Measurements from ENCODE around the gene GPC6.
"Not testable (repeated sequence)": the region's sequence is repeated elsewhere in the genome, so short reads cannot be mapped to it uniquely, and the experiment has no call there.

The GPC6 gene

DNA sequence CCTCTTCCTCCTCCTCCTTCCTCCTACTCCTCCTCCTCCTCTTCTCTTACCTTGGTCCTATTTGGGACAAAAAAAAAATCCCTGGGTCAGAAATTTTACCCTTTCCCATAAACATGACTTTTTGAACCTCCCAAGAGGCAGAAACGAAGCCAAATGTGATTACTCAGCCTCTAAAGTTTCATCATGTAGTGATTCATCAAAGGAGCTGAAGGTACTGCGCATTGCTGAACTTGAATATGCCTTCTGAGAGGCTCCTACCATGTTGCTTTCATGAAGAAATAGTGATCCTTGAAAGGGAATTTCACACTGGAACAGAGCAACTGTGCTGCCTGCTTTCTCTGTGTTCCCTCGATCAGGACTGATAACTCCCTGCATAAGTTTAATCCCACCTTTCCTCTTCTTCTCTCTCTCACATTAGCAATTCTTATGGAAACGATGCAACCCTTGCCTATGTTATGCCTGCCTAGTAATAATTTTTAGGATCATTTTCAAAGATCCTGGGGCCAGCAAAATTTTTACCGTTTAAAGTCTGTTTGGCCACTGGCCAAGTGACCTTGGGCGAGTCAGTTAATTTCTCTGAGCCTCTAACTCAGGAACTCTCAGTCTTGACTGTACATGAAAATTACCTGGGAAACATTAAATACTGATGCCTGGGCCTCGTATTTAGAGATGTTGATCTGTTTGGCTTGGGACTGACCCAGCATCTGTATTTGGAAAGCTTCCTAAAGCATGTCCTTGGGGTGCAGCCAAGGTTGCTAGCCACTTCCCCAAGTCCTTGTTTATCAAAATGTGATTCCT lies 1103.3 kb downstream of the GPC6 start:
- in situ Hi-C loops (cut with MboI; ENCODE audit: low sequenced_read_pairs): no loop called here

DNA sequence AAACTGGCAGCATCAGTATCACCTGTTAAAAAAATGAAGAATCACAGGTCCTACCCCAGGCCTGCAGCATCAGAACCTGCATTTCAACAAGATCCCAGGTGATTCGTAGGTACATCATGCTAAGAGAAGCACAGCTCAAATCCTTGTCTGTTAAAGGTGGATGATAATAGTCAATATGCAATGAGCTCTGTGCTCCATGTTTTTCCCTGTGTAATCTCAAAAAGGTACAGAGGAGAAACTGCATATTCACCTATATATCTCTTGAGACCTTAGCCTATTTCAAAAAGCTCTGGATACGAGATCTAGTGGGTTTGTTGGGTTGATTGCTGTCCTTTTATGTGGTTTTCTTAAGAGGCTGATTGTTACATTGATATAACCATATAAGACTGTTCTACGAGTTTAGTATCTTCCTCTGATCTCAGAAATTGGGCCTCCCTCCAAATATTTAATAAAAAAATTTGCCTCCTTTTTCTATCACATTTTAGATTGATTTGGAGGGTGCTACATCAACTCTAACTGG lies 1104.0 kb downstream of the GPC6 start:
- in situ Hi-C loops (cut with MboI; ENCODE audit: low sequenced_read_pairs): no loop called here

GRCh38 chr13:94331281-94331680 lies 1104.7 kb downstream of the GPC6 start:
- in situ Hi-C loops (cut with MboI; ENCODE audit: low sequenced_read_pairs): no loop called here

- in situ Hi-C loops (cut with MboI; ENCODE audit: low sequenced_read_pairs): no loop called here
Observed at GRCh38 chr13:94332359-94333096, 1105.9 kb downstream of the GPC6 start.

DNA sequence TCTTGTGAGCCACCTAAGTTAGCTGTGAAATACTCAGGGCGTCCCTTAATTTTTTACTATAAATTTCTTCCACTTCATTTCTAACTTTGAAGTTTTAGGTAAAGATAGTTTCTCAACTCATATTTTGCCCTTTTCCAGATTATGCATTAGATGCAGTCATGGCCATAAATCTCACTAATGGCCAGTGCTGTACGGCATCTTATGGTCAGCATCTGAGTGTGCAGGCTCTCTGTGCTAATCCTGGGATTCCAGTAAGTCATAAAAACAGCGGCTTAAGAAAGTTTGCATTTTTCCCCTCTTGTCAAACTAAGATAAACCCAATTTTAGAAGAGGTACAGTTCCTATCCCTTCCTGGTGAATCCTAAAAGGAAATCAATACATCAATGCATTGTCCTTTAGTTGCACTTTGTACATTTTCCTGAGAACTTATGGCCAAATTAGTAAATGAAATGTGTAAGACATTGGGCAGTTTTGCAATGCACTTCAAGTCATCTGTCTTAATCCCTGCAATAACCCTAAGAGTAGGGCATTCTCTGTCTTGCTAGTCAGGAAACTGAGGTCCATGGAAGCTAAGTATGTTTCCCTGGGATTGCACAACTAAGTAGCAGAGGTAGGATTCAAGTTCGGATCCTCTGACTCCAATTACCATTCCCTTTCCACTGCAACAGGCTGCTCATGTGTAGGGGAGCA lies 1106.7 kb downstream of the GPC6 start:
- in situ Hi-C loops (cut with MboI; ENCODE audit: low sequenced_read_pairs): no loop called here

- in situ Hi-C loops (cut with MboI; ENCODE audit: low sequenced_read_pairs): no loop called here
Observed at GRCh38 chr13:94335761-94336526, 1109.3 kb downstream of the GPC6 start.

GRCh38 chr13:94339116-94339687 lies 1112.6 kb downstream of the GPC6 start:
- in situ Hi-C loops (cut with MboI; ENCODE audit: low sequenced_read_pairs): no loop called here

- in situ Hi-C loops (cut with MboI; ENCODE audit: low sequenced_read_pairs): no loop called here
Observed at GRCh38 chr13:94342436-94343242, 1116.0 kb downstream of the GPC6 start.

- in situ Hi-C loops (cut with MboI; ENCODE audit: low sequenced_read_pairs): no loop called here
Observed at GRCh38 chr13:94343243-94343585, 1116.6 kb downstream of the GPC6 start.

DNA sequence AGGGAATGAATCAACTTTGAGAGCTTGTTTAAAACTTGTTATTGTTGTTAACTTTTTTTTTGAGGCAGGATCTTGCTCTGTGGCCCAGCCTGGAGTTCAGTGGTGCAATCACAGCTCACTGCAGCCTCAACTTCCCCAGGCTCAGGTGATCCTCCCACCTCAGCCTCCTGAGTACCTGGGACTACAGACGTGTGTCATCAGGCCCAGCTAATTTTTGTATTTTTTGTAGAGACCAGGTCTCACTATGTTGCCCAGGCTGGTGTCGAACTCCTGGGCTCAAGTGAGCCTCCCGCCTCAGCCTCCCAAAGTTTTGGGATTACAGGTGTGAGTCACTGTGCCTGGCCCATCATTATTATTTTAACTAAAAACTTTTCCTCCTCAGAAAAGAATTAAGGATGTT lies 1117.1 kb downstream of the GPC6 start:
- in situ Hi-C loops (cut with MboI; ENCODE audit: low sequenced_read_pairs): not testable (repeated sequence)

GRCh38 chr13:94344126-94344818 lies 1117.7 kb downstream of the GPC6 start:
- in situ Hi-C loops (cut with MboI; ENCODE audit: low sequenced_read_pairs): no loop called here

DNA sequence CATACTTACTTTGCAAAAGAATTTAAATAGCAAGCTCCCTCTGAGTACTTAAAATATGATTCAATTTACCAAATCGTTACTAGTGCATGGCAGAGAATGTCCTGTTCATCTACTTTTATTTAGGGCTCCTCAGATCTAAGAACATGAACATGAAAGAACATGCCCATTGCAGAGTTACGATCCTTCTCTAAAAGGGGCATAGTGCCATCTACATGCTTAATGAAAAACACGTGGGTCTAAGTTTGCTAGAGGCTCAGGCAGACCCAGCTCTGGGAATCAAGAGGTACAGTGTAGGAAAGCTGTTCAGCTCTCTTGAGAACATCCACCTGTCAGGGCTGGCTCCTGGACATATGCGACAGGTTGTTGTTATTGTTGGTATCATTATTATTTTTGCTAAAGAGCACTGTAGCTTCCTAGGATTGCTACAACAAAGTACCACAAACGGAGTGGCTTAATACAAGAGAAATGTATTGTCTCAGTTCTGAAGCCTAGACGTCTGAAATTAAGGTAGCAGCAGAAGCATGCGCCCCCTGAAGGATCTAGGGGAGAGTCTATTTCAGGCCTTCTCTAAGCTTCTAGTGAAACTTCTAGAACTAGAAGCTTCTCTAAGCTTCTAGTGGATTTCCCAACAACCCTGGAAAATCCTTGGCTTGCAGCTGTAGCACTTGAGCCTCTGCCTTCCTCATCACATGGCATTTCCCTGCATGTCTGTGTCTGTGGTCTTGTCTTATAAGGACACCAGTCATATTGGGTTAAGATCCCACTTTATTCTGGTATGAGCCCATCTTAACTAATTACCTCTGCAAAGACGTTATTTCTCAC lies 1119.0 kb downstream of the GPC6 start:
- in situ Hi-C loops (cut with MboI; ENCODE audit: low sequenced_read_pairs): no loop called here

- in situ Hi-C loops (cut with MboI; ENCODE audit: low sequenced_read_pairs): no loop called here
Observed at GRCh38 chr13:94346261-94347019, 1119.8 kb downstream of the GPC6 start.

- in situ Hi-C loops (cut with MboI; ENCODE audit: low sequenced_read_pairs): no loop called here
Observed at GRCh38 chr13:94351292-94351990, 1124.8 kb downstream of the GPC6 start.

DNA sequence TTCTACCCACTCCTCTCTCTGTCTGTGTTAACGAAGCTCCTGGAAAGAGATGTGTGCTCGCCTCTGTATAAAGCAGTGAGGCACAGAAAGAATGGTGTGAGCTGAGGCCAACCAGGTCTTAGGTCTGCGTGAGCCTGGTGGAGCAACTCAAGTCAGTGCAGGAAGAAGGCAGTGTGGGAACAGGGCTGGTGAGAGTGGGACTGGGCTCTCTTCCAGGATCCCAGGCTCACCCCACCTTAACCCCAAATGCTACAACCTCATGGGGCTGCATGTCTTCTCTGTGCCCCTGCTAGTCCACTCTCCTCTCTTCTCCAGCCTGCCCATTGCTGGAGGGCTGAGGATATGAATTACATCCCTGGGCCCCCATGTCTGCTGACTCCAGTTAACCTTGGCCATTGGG lies 1125.5 kb downstream of the GPC6 start:
- in situ Hi-C loops (cut with MboI; ENCODE audit: low sequenced_read_pairs): no loop called here

DNA sequence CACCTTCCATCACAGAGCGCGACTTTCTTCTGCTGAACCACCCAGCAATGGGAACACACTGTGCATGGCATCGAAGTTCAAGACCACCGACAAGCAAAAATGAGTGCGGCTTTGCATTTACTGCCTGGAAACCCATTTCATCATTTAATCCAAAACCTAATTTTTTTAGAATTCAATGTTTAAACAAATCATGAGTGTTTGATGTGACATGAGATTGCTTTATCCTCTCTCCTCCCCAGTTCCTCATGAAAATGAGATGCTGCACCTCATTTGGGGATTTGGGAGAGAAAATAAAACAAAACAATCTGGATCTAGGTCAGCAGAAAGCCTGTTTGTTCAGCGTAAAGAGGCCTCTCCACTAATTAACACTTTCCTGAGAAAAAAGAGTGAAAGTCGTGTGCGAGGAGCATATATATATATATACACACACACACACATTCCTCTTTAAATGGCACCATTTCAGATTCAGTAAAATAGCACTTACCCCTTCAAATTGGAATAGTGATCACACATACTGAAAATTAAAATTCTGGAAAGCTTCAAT lies 1126.6 kb downstream of the GPC6 start:
- in situ Hi-C loops (cut with MboI; ENCODE audit: low sequenced_read_pairs): no loop called here

DNA sequence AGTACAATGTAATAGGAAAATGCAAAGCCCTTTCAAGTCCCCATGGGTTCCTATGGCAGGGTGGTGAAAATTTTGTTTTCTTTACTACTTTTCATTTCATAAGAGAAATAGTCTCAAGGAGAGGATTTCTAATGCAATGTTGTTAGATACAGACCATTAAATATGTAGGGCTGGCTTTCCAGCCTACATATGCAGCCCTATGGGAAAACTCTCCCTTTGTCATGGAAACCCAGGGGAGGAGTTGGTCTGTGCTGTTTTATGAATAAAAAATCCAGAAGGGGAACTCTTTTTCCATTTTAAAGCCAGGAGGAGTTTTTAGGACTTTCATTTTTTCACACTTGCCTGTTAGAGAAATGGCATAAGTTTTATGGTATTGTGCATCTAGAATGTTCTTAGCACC lies 1133.3 kb downstream of the GPC6 start:
- in situ Hi-C loops (cut with MboI; ENCODE audit: low sequenced_read_pairs): no loop called here

Measured in HL-60/S4 treated with phorbol 12-myristate 13-acetate at 8.2 ng/mL for 4 days and 3 days (cell line).